H9 (cell line): ENCODE data around the gene RALA. TPM values are rescaled to one million over a fixed set of nuclear protein-coding genes. Genes with fewer than 3 reads are reported as not detected.

ENCODE experiments used
- DNase-seq: peaks from one replicate; pipeline ENCODE4 v3.0.0-alpha.2; 2017
- H2AFZ ChIP-seq: one replicate; pipeline ENCODE4 v1.6.1; 2013; ENCODE audit warnings: mild to moderate bottlenecking, low read length, control low read depth, moderate library complexity
- H2AK5ac ChIP-seq: 2 replicates; pipeline ENCODE4 v1.6.1; 2013; ENCODE audit warnings: low read length, control low read depth, mixed read lengths; ENCODE audit not compliant: insufficient read length
- H2BK120ac ChIP-seq: one replicate; pipeline ENCODE4 v1.6.1; 2013; ENCODE audit warnings: low read depth, mild to moderate bottlenecking, low read length, control low read depth, inconsistent platforms; ENCODE audit not compliant: poor library complexity, severe bottlenecking
- H2BK12ac ChIP-seq: 2 replicates; pipeline ENCODE4 v1.6.1; 2013; ENCODE audit warnings: low read length, control low read depth, mixed read lengths, low read depth; ENCODE audit not compliant: insufficient read length
- H2BK15ac ChIP-seq: 2 replicates; pipeline ENCODE4 v1.6.1; 2013; ENCODE audit warnings: low read depth, low read length, control low read depth
- H2BK20ac ChIP-seq: one replicate; pipeline ENCODE4 v1.6.1; 2013; ENCODE audit warnings: low read depth, mild to moderate bottlenecking, low read length, control low read depth, inconsistent platforms; ENCODE audit not compliant: poor library complexity, severe bottlenecking
- H2BK5ac ChIP-seq: 2 replicates; pipeline ENCODE4 v1.6.1; 2013; ENCODE audit warnings: low read length, control low read depth, mixed read lengths; ENCODE audit not compliant: insufficient read length
- H3K14ac ChIP-seq: 2 replicates; pipeline ENCODE4 v1.6.1; 2013; ENCODE audit warnings: low read length, control low read depth; ENCODE audit not compliant: insufficient read depth
- H3K18ac ChIP-seq: 2 replicates; pipeline ENCODE4 v1.6.1; 2013; ENCODE audit warnings: low read depth, mild to moderate bottlenecking, mixed read lengths, low read length, control low read depth; ENCODE audit not compliant: insufficient read length
- H3K23ac ChIP-seq: 2 replicates; pipeline ENCODE4 v1.6.1; 2013; ENCODE audit warnings: low read length, control low read depth, mixed read lengths, low read depth; ENCODE audit not compliant: insufficient read length
- H3K23me2 ChIP-seq: 2 replicates; pipeline ENCODE4 v1.6.1; 2013; ENCODE audit warnings: low read depth, mild to moderate bottlenecking, mixed read lengths, low read length, control low read depth; ENCODE audit not compliant: insufficient read length, poor library complexity, severe bottlenecking
- H3K27ac ChIP-seq: 2 replicates; pipeline ENCODE4 v1.5.1; 2013; ENCODE audit warnings: low read length, control low read depth, mixed read lengths, low read depth; ENCODE audit not compliant: insufficient read length
- H3K27me3 ChIP-seq: 2 replicates; pipeline ENCODE4 v1.6.1; 2013; ENCODE audit warnings: low read length, control low read depth, inconsistent platforms; ENCODE audit not compliant: insufficient read depth
- H3K4ac ChIP-seq: 2 replicates; pipeline ENCODE4 v1.6.1; 2013; ENCODE audit warnings: low read depth, mild to moderate bottlenecking, control low read depth, inconsistent platforms, low read length, moderate library complexity
- H3K4me1 ChIP-seq: 2 replicates; pipeline ENCODE4 v1.6.1; 2013; ENCODE audit warnings: low read length, control low read depth, inconsistent platforms; ENCODE audit not compliant: insufficient read depth
- H3K4me2 ChIP-seq: 2 replicates; pipeline ENCODE4 v1.6.1; 2013; ENCODE audit warnings: low read length, control low read depth, mixed read lengths; ENCODE audit not compliant: insufficient read length, insufficient read depth
- H3K56ac ChIP-seq: 2 replicates; pipeline ENCODE4 v1.6.1; 2013; ENCODE audit warnings: low read depth, mild to moderate bottlenecking, mixed read lengths, low read length, control low read depth; ENCODE audit not compliant: insufficient read length
- H3K79me1 ChIP-seq: 2 replicates; pipeline ENCODE4 v1.6.1; 2013; ENCODE audit warnings: low read depth, mild to moderate bottlenecking, moderate library complexity, low read length, control low read depth, inconsistent platforms; ENCODE audit not compliant: insufficient read depth, poor library complexity, severe bottlenecking
- H3K79me2 ChIP-seq: 2 replicates; pipeline ENCODE4 v1.6.1; 2013; ENCODE audit warnings: low read length, control low read depth, inconsistent platforms; ENCODE audit not compliant: insufficient read depth
- H3K9ac ChIP-seq: 2 replicates; pipeline ENCODE4 v1.6.1; 2013; ENCODE audit warnings: low read length, control low read depth, mixed read lengths; ENCODE audit not compliant: insufficient read length; ENCODE audit errors: extremely low read depth
- H3K9me3 ChIP-seq: one replicate; pipeline ENCODE4 v1.6.1; 2013; ENCODE audit warnings: low read depth, low read length, inconsistent platforms; ENCODE audit not compliant: control insufficient read depth
- H3T11ph ChIP-seq: one replicate; pipeline ENCODE4 v1.6.1; 2013; ENCODE audit warnings: mild to moderate bottlenecking, low read length, control low read depth, inconsistent platforms
- H4K20me1 ChIP-seq: one replicate; pipeline ENCODE4 v1.6.1; 2013; ENCODE audit not compliant: control insufficient read depth, insufficient read length, insufficient read depth
- H4K5ac ChIP-seq: 2 replicates; pipeline ENCODE4 v1.6.1; 2013; ENCODE audit warnings: low read depth, mild to moderate bottlenecking, mixed read lengths, low read length, control low read depth; ENCODE audit not compliant: insufficient read length
- H4K8ac ChIP-seq: replicated peaks from 2 replicates; pipeline ENCODE4 v1.6.1; 2013; ENCODE audit warnings: low read length, control low read depth, mixed read lengths, low read depth; ENCODE audit not compliant: insufficient read length
- H4K91ac ChIP-seq: 2 replicates; pipeline ENCODE4 v1.6.1; 2013; ENCODE audit warnings: low read depth, mild to moderate bottlenecking, moderate library complexity, mixed read lengths, low read length, control low read depth; ENCODE audit not compliant: insufficient read length
- H3K27ac Mint-ChIP-seq, 3 experiments: 2 replicates in 2 of 3; 3 replicates in 1 of 3; pipeline ENCODE4 v1.8.0; 2020 to 2021; ENCODE audit warnings: mixed read lengths in 3 of 3, mild to moderate bottlenecking in 1 of 3, moderate library complexity in 1 of 3
- H3K27me3 Mint-ChIP-seq: 2 replicates; pipeline ENCODE4 v1.8.0; 2021; ENCODE audit warnings: low read depth, mild to moderate bottlenecking, moderate library complexity, mixed read lengths
- H3K36me3 Mint-ChIP-seq, 3 experiments: 2 replicates in 2 of 3; 3 replicates in 1 of 3; pipeline ENCODE4 v1.8.0; 2020 to 2021; ENCODE audit warnings: low read depth in 3 of 3, mixed read lengths in 3 of 3; ENCODE audit not compliant: insufficient read depth in 1 of 3
- H3K4me1 Mint-ChIP-seq, 2 experiments: 2 replicates each; pipeline ENCODE4 v1.8.0; 2020; ENCODE audit warnings: mixed read lengths in 2 of 2
- H3K4me3 Mint-ChIP-seq, 2 experiments: 2 replicates in 1 of 2; 3 replicates in 1 of 2; pipeline ENCODE4 v1.8.0; 2020 to 2021; ENCODE audit warnings: mild to moderate bottlenecking in 2 of 2, mixed read lengths in 2 of 2, moderate library complexity in 1 of 2
- H3K9me3 Mint-ChIP-seq, 2 experiments: 2 replicates in 1 of 2; 3 replicates in 1 of 2; pipeline ENCODE4 v1.8.0; 2020; ENCODE audit warnings: mild to moderate bottlenecking in 2 of 2, mixed read lengths in 2 of 2, moderate library complexity in 1 of 2
- CTCF ChIP-seq: fragments of 200-600 bp; sonication (generic); conservative IDR thresholded peaks from 3 replicates; pipeline ENCODE4 v1.8.0; 2021; ENCODE audit warnings: antibody characterized with exemption, mild to moderate bottlenecking
- WGBS: extraction: QIAGEN DNeasy Blood & Tissue Kit; methylation state at CpG from one replicate; pipeline ENCODE4 v1.1.7; 2013; ENCODE audit warnings: missing lambda C conversion rate, low lambda C conversion rate, mixed read lengths; ENCODE audit not compliant: insufficient read length; ENCODE audit errors: extremely low coverage; 5-methylcytosine and 5-hydroxymethylcytosine counted together
- total RNA-seq: library from RNA; stranded (reverse); gene quantifications from 2 replicates; pipeline ENCODE4 v1.2.1, GENCODE V29; 2021

Gene RALA
- total RNA-seq, 1 experiment from 2014 or later, result 57.5 TPM

DNA sequence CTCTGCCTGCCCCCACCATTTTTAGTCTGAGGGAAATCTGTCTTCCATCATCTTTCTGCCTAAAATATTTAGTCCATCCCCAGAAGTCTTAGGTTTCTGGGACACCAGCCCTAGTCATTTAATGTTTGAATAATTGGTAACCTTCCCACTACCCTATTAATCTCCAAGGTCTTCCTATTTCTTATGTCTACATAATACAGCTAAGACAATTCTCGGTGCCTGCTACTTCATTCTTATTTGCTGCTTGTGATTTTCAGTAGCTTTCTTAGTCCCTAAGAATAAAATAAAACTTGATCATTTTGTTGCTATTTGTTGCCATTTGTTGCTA, 11.1 kb downstream of the RALA start:
- H3K9me3 Mint-ChIP-seq, result no peaks in the 10 kb centered on the region
- Histone ChIP-seq H3K79me1 (peaks cover 9% of the 10 kb centered on the region), H3K4ac (no peak overlapping the region), H2AK5ac (no peak overlapping the region), H3K4me2 (no peak overlapping the region), H3K27ac (no peak overlapping the region), H2BK15ac (no peak overlapping the region), H3K9ac (no peak overlapping the region), H3K14ac (no peak overlapping the region), H2BK120ac (no peak overlapping the region), H4K5ac (no peak overlapping the region), H3K56ac (no peak overlapping the region), H3K23ac (no peak overlapping the region), H2AFZ (no peak overlapping the region), H4K8ac (no peak overlapping the region), H2BK12ac (no peak overlapping the region), H4K20me1 (peaks cover 2% of the 10 kb centered on the region), H3K27me3 (no peaks in the 10 kb centered on the region), H2BK5ac (no peak overlapping the region), H4K91ac (no peak overlapping the region), H3K18ac (no peak overlapping the region), H2BK20ac (no peak overlapping the region), H3K4me1 (no peaks in the 10 kb centered on the region; the same call in 1 of the 2 replicates), H3T11ph (no peak overlapping the region), H3K79me2 (peaks cover 25% of the 10 kb centered on the region; the same call in 1 of the 2 replicates), H3K23me2 (no peaks in the 10 kb centered on the region), H3K9me3 (no peaks in the 10 kb centered on the region)
- no peaks in the 10 kb centered on the region for H3K27me3 Mint-ChIP-seq
- H3K4me1 Mint-ChIP-seq, result peaks cover 21 to 25% of the 10 kb centered on the region in 2 experiments
- H3K27ac Mint-ChIP-seq, result peak overlapping the region in 1 of 3 experiments; percentile 65; a peak in 2 of 7 replicates
- no CpG with 5 or more reads among the region's 1 CpG for WGBS
- peaks cover 25 to 46% (median 39%) of the 10 kb centered on the region in 3 experiments for H3K36me3 Mint-ChIP-seq
- no peak for TF ChIP-seq CTCF
- no peak for DNase-seq
- H3K4me3 Mint-ChIP-seq, result no peak overlapping the region
